HG02763 (cell line): ENCODE measurements around the gene LGI2.

Source experiments
- ATAC-seq: cut with Tn5 transposase; IDR thresholded peaks from one replicate; pipeline ENCODE4 v1.9.1; 2021; ENCODE audit warnings: mild to moderate bottlenecking, moderate library complexity; ENCODE audit not compliant: unreplicated experiment

Gene LGI2

GRCh38 chr4:24968278-24968677 lies 62.5 kb downstream of the LGI2 start:
- no peak for ATAC-seq

GRCh38 chr4:24967346-24967745 lies 63.4 kb downstream of the LGI2 start:
- no peak for ATAC-seq

- ATAC-seq = no peak
Observed at GRCh38 chr4:24966076-24966475, 64.7 kb downstream of the LGI2 start.

DNA sequence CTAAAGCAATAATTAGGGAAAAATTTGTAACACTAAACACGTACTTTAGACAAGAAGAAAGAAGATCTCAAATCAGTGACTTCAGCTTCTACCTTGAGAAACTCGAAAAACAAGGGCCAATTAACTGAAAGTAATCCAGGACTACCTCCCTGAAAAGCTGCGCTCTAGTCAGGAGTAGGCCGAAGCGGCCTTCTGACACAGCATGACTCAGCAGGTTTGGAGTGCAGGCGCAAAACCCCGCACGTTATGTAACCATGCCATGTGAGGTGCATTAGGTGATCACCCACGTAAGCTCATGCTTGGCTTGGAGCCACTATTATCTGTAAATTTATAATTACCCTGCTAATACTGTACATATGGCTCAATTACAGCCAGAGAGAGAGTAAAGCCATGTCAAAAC lies 65.1 kb downstream of the LGI2 start:
- ATAC-seq = no peak

DNA sequence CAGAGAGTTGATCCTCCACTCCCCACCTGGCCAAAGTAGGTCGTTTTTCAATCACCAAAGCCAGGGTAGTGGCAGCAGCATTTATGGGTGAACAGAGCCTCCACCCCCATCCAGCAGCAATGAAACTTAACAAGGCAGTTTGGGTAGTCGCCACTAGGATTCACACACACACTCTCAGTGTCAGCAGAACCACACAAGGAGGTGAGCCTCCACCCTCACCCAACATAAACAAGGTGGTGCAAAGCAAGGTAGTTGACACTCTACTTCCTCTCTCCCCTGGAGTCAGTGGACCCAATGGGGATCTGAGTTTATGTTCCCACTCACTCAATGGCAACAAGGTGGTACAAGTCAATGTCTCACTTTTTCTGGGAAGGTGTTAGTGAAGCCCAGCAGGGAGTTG lies 67.5 kb downstream of the LGI2 start:
- ATAC-seq = no peak

- ATAC-seq = no peak
Observed at GRCh38 chr4:24957886-24958285, 72.9 kb downstream of the LGI2 start.

GRCh38 chr4:24956763-24957162 lies 74.0 kb downstream of the LGI2 start:
- ATAC-seq = no peak

- ATAC-seq = no peak
Observed at GRCh38 chr4:24956091-24956490, 74.7 kb downstream of the LGI2 start.

DNA sequence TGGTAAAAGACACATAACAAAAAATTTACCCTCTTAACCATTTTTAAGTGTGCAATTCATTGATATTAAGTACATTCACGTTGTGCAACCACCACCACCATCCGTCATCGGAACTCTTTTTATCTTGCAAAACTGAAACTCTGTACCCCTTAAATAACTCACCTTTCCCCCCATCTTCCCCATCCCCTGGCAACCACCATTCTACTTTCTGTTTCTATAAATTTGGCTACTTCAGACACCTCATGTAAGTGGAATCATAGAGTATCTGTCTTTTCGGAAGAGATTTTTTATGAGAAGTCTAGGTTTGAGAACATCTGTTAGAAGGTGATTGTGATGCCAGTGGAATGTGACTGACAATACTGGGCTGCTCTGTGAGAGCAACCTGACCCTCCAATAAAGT lies 78.1 kb downstream of the LGI2 start:
- ATAC-seq = no peak

- ATAC-seq = no peak
Observed at GRCh38 chr4:24949970-24950369, 80.8 kb downstream of the LGI2 start.
